Suppressor macrophage (primary cell): Measurements from ENCODE around the gene CASK.
A peak's percentile ranks its signal among the peaks of the same experiment; 100 is the strongest.

Source experiments
- DNase-seq, 4 experiments: peaks; one replicate each; pipeline ENCODE4 v3.0.0-alpha.2; 2020 to 2022

CASK gene

GRCh38 chrX:41828826-41829225 is 94.5 kb downstream of the CASK start:
- no peak for DNase-seq

GRCh38 chrX:41827886-41828285 is 95.5 kb downstream of the CASK start:
- DNase-seq = no peak

- no peak for DNase-seq
Observed at GRCh38 chrX:41825796-41826195, 97.6 kb downstream of the CASK start.

GRCh38 chrX:41824551-41824950 is 98.8 kb downstream of the CASK start:
- no peak for DNase-seq

GRCh38 chrX:41823402-41823801 is 100.0 kb downstream of the CASK start:
- no peak for DNase-seq

GRCh38 chrX:41822892-41823291 is 100.5 kb downstream of the CASK start:
- DNase-seq = no peak

- DNase-seq = no peak
Observed at GRCh38 chrX:41808047-41808446, 115.3 kb downstream of the CASK start.

- no peak for DNase-seq
Observed at GRCh38 chrX:41802958-41803357, 120.4 kb downstream of the CASK start.

- no peak for DNase-seq
Observed at GRCh38 chrX:41799661-41800060, 123.7 kb downstream of the CASK start.

- no peak for DNase-seq
Observed at GRCh38 chrX:41796577-41796976, 126.8 kb downstream of the CASK start.

GRCh38 chrX:41796046-41796445 is 127.3 kb downstream of the CASK start:
- DNase-seq = no peak

- DNase-seq = no peak
Observed at GRCh38 chrX:41789374-41789773, 134.0 kb downstream of the CASK start.

GRCh38 chrX:41785685-41786084 is 137.7 kb downstream of the CASK start:
- no peak for DNase-seq

GRCh38 chrX:41781500-41781899 is 141.9 kb downstream of the CASK start:
- peak in 3 of 4 experiments; percentile 12 to 41 (median 20) for DNase-seq

- DNase-seq = no peak
Observed at GRCh38 chrX:41779941-41780340, 143.4 kb downstream of the CASK start.

- no peak for DNase-seq
Observed at GRCh38 chrX:41779030-41779564, 144.3 kb downstream of the CASK start.

- DNase-seq = no peak
Observed at GRCh38 chrX:41761702-41762101, 161.7 kb downstream of the CASK start.

GRCh38 chrX:41761169-41761568 is 162.2 kb downstream of the CASK start:
- no peak for DNase-seq

- DNase-seq = peak; percentile 26 to 67 (median 48)
Observed at GRCh38 chrX:41759817-41760216, 163.5 kb downstream of the CASK start.

- no peak for DNase-seq
Observed at GRCh38 chrX:41758401-41758800, 165.0 kb downstream of the CASK start.

GRCh38 chrX:41750716-41751115 is 172.6 kb downstream of the CASK start:
- DNase-seq = no peak

- DNase-seq = no peak
Observed at GRCh38 chrX:41739871-41740270, 183.5 kb downstream of the CASK start.

GRCh38 chrX:41737065-41737464 is 186.3 kb downstream of the CASK start:
- no peak for DNase-seq

- peak; percentile 17 to 35 (median 28) for DNase-seq
Observed at GRCh38 chrX:41734530-41734929, 188.8 kb downstream of the CASK start.

- DNase-seq = no peak
Observed at GRCh38 chrX:41733939-41734338, 189.4 kb downstream of the CASK start.
